Hepatocyte (in vitro differentiated cells): Measurements from ENCODE around the gene TNNT2.

Experiments
- EZH2 ChIP-seq: fragments of 200-600 bp; sonication (generic); IDR thresholded peaks from 2 replicates; pipeline ENCODE4 v1.6.1; 2016; ENCODE audit warnings: antibody characterized with exemption, mild to moderate bottlenecking, borderline replicate concordance
- EZH2phosphoT487 ChIP-seq: fragments of 200-600 bp; sonication (generic); IDR thresholded peaks from one replicate; pipeline ENCODE4 v1.6.1; 2018; ENCODE audit warnings: antibody characterized with exemption, mild to moderate bottlenecking, low read depth, moderate library complexity; ENCODE audit not compliant: unreplicated experiment, severe bottlenecking
- TF ChIP-seq, protein P1 (sequence below): fragments of 200-600 bp; sonication (generic); IDR thresholded peaks from 2 replicates; pipeline ENCODE4 v1.5.1; 2016; ENCODE audit warnings: antibody characterized with exemption, mild to moderate bottlenecking; ENCODE audit not compliant: poor library complexity

GRCh38 chr1:201330541-201330940 lies 46.9 kb downstream of the TNNT2 start:
- TF ChIP-seq, protein P1, sequence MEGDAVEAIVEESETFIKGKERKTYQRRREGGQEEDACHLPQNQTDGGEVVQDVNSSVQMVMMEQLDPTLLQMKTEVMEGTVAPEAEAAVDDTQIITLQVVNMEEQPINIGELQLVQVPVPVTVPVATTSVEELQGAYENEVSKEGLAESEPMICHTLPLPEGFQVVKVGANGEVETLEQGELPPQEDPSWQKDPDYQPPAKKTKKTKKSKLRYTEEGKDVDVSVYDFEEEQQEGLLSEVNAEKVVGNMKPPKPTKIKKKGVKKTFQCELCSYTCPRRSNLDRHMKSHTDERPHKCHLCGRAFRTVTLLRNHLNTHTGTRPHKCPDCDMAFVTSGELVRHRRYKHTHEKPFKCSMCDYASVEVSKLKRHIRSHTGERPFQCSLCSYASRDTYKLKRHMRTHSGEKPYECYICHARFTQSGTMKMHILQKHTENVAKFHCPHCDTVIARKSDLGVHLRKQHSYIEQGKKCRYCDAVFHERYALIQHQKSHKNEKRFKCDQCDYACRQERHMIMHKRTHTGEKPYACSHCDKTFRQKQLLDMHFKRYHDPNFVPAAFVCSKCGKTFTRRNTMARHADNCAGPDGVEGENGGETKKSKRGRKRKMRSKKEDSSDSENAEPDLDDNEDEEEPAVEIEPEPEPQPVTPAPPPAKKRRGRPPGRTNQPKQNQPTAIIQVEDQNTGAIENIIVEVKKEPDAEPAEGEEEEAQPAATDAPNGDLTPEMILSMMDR = no peak
- no peak for TF ChIP-seq EZH2phosphoT487
- TF ChIP-seq EZH2 = no peak
